PC-9 (cell line): Measurements from ENCODE around the gene NAPSA. TPM values are rescaled to one million over a fixed set of nuclear protein-coding genes. Genes with fewer than 3 reads are reported as not detected.
A peak's percentile ranks its signal among the peaks of the same experiment; 100 is the strongest.

Experiments
- BruUV-seq: library from RNA; stranded (reverse); fragments of 400-500 nt; replicated peaks from 2 replicates; lab custom pipeline; 2021; lab: Mats Ljungman, UMichigan
- CTCF ChIA-PET: fragments of 300-600 bp; sonication (Branson Sonifier 250); formaldehyde crosslinking; loops from one replicate; lab custom pipeline; 2022; ENCODE audit warnings: antibody characterized with exemption; lab: Charles Lee
- POLR2A ChIA-PET: fragments of 300-600 bp; sonication (Branson Sonifier 250); formaldehyde crosslinking; loops from one replicate; lab custom pipeline; 2022; ENCODE audit warnings: antibody characterized with exemption; ENCODE audit not compliant: unreplicated experiment; lab: Charles Lee
- DNase-seq, 2 experiments: peaks; one replicate each; pipeline versions ENCODE4 v3.0.0 to v3.0.0-alpha.2; 2015 to 2022; ENCODE audit warnings: mixed read lengths in 1 of 2
- H2AFZ ChIP-seq: fragments of 200-600 bp; sonication (generic); 2 replicates; pipeline ENCODE4 v1.8.1; 2017; ENCODE audit warnings: antibody characterized with exemption
- H3F3A ChIP-seq: fragments of 200-600 bp; sonication (generic); 2 replicates; pipeline ENCODE4 v1.8.1; 2017; ENCODE audit warnings: antibody characterized with exemption, mild to moderate bottlenecking, low read depth; ENCODE audit not compliant: insufficient read depth
- H3K27ac ChIP-seq: fragments of 200-600 bp; sonication (generic); 2 replicates; pipeline ENCODE4 v1.6.1; 2016; ENCODE audit warnings: mixed run types
- H3K27me3 ChIP-seq: fragments of 200-600 bp; sonication (generic); 2 replicates; pipeline ENCODE4 v1.6.1; 2016; ENCODE audit warnings: low read depth, mixed run types; ENCODE audit not compliant: insufficient read depth
- H3K36me3 ChIP-seq: fragments of 200-600 bp; sonication (generic); 2 replicates; pipeline ENCODE4 v1.6.1; 2016; ENCODE audit warnings: low read depth, mixed run types
- H3K4me1 ChIP-seq: fragments of 200-600 bp; sonication (generic); replicated peaks from 2 replicates; pipeline ENCODE4 v1.6.1; 2016; ENCODE audit warnings: mixed run types; ENCODE audit not compliant: insufficient read depth
- H3K4me2 ChIP-seq: fragments of 200-600 bp; sonication (generic); 2 replicates; pipeline ENCODE4 v1.6.1; 2017; ENCODE audit warnings: mixed run types
- H3K4me3 ChIP-seq: fragments of 200-600 bp; sonication (generic); 2 replicates; pipeline ENCODE4 v1.6.1; 2016; ENCODE audit warnings: mixed run types
- H3K79me2 ChIP-seq: fragments of 200-600 bp; sonication (generic); 2 replicates; pipeline ENCODE4 v1.6.1; 2017; ENCODE audit warnings: low read depth, mixed run types
- H3K9me2 ChIP-seq: fragments of 200-600 bp; sonication (generic); 2 replicates; pipeline ENCODE4 v1.8.1; 2017; ENCODE audit warnings: mild to moderate bottlenecking; ENCODE audit not compliant: insufficient read depth
- H3K9me3 ChIP-seq: fragments of 200-600 bp; sonication (generic); 2 replicates; pipeline ENCODE4 v1.8.1; 2016; ENCODE audit warnings: low read depth; ENCODE audit not compliant: insufficient read depth
- H4K20me1 ChIP-seq: fragments of 200-600 bp; sonication (generic); 2 replicates; pipeline ENCODE4 v1.8.1; 2017; ENCODE audit not compliant: insufficient read depth
- CTCF ChIP-seq: fragments of 200-600 bp; sonication (generic); conservative IDR thresholded peaks from 2 replicates; pipeline ENCODE4 v1.6.1; 2017; ENCODE audit warnings: mixed run types, antibody characterized with exemption, mild to moderate bottlenecking, moderate library complexity
- EZH2 ChIP-seq: fragments of 200-600 bp; sonication (generic); IDR thresholded peaks from 2 replicates; pipeline ENCODE4 v1.8.0; 2017; ENCODE audit warnings: antibody characterized with exemption, low read depth
- intact Hi-C: fragments of 100-400 bp; cut with micrococcal nuclease; formaldehyde crosslinking; loops from one replicate; pipeline ENCODE4 v1.10.0; 2022; ENCODE audit not compliant: unreplicated experiment
- total RNA-seq: library from RNA; stranded (reverse); gene quantifications from 2 replicates; pipeline ENCODE4 v1.2.3, GENCODE V29; 2021

NAPSA gene
- total RNA-seq, 1 experiment from 2014 or later: 1.7 TPM

- DNase-seq: peak; percentile 92 to 99
- CTCF ChIA-PET: interaction anchor here (0.6 kb wide), 1 partner anchor 31 kb away, joined by 13 read pairs; no protein-coding TSS in a partner anchor
- intact Hi-C loops: loop anchor here (1.0 kb wide), 1 partner anchor 8 kb away; the partner anchor contains the start of gene NR1H2
These were observed 18.6 kb upstream of the NAPSA start, which contains the start of gene POLD1 for GRCh38 chr19:50383852-50384684. Gene POLD1 (plus strand): TSS chr19:50384347. CDS start chr19:50398852, 14,505 bp downstream.

GRCh38 chr19:50383001-50383851 is 17.8 kb upstream of the NAPSA start:
- Histone ChIP-seq H2AFZ (no peak overlapping the region), H4K20me1 (peaks cover 26% of the 10 kb centered on the region), H3K4me2 (peak overlapping the region; percentile 69), H3K27ac (peak overlapping the region; percentile 15), H3K4me3 (peak overlapping the region; percentile 78; the same call in 1 of the 2 replicates), H3F3A (peaks cover 22% of the 10 kb centered on the region), H3K4me1 (peaks cover 10% of the 10 kb centered on the region; the same call in 1 of the 2 replicates), H3K9me3 (no peaks in the 10 kb centered on the region), H3K79me2 (peaks cover 38% of the 10 kb centered on the region), H3K9me2 (no peaks in the 10 kb centered on the region), H3K36me3 (peaks cover 21% of the 10 kb centered on the region), H3K27me3 (no peaks in the 10 kb centered on the region)
- ChIA-PET CTCF (interaction anchor here (0.6 kb wide), 1 partner anchor 32 kb away, joined by 13 read pairs; no protein-coding TSS in a partner anchor), POLR2A (no interaction called here)
- BruUV-seq: no TSS peak
- DNase-seq: no peak
- TF ChIP-seq CTCF (no peak), EZH2 (no peak)
- intact Hi-C loops: no loop called here

More at GRCh38 chr19:50383852-50384684, 18.6 kb upstream of the NAPSA start, which contains the start of gene POLD1:
- TF ChIP-seq CTCF (no peak), EZH2 (no peak)
- POLR2A ChIA-PET: interaction anchor here (0.6 kb wide), 2 partner anchors 181 to 211 kb away, joined by 3 to 5 read pairs; partner anchors contain the start of gene MYH14
- peak within 1 kb of the TSS; percentile 15 for H3K27ac ChIP-seq
- H3F3A ChIP-seq: peaks cover 22% of the 10 kb centered on the region
- no peaks in the 10 kb centered on the region for H3K9me2 ChIP-seq
- no TSS peak for BruUV-seq
- H3K4me3 ChIP-seq: peak within 1 kb of the TSS; percentile 78
- H3K4me1 ChIP-seq: peaks cover 10% of the 10 kb centered on the region; the same call in 1 of the 2 replicates
- H3K27me3 ChIP-seq: no peaks in the 10 kb centered on the region
- H3K79me2 ChIP-seq: peaks cover 41% of the 10 kb centered on the region
- peak within 1 kb of the TSS; percentile 73 for H2AFZ ChIP-seq
- 0 out of 2 replicates have a peak, but pooled peaks cover 13% of the 10 kb centered on the region for H3K36me3 ChIP-seq
- peaks cover 17% of the 10 kb centered on the region for H4K20me1 ChIP-seq
- H3K9me3 ChIP-seq: no peaks in the 10 kb centered on the region
- H3K4me2 ChIP-seq: peak within 1 kb of the TSS; percentile 99
